ENCODE results near the gene PITX1.
"Not testable (repeated sequence)": the region's sequence is repeated elsewhere in the genome, so short reads cannot be mapped to it uniquely, and the experiment has no call there.

Gene PITX1

GRCh38 chr5:135010502-135011354, 23.3 kb downstream of the PITX1 start:
- no peak for DNase-seq (ENCODE audit: low read depth in 2 of 2)

- no peak for DNase-seq (ENCODE audit: low read depth in 2 of 2)
These were observed 24.1 kb downstream of the PITX1 start for GRCh38 chr5:135009736-135010501.

- no peak for DNase-seq (ENCODE audit: low read depth in 2 of 2)
These were observed 24.9 kb downstream of the PITX1 start for GRCh38 chr5:135008981-135009735.

GRCh38 chr5:135008556-135008955, 25.5 kb downstream of the PITX1 start:
- DNase-seq (ENCODE audit: low read depth in 2 of 2): no peak

- no peak for DNase-seq (ENCODE audit: low read depth in 2 of 2)
These were observed 26.2 kb downstream of the PITX1 start for GRCh38 chr5:135007749-135008363.

GRCh38 chr5:135007305-135007704, 26.7 kb downstream of the PITX1 start:
- no peak for DNase-seq (ENCODE audit: low read depth in 2 of 2)

- no peak for DNase-seq (ENCODE audit: low read depth in 2 of 2)
These were observed 29.0 kb downstream of the PITX1 start for GRCh38 chr5:135005076-135005475.

GRCh38 chr5:135004376-135004775, 29.7 kb downstream of the PITX1 start:
- no peak for DNase-seq (ENCODE audit: low read depth in 2 of 2)

GRCh38 chr5:134998068-134998467, 36.0 kb downstream of the PITX1 start:
- DNase-seq (ENCODE audit: low read depth in 2 of 2): not testable (repeated sequence)

- no peak for DNase-seq (ENCODE audit: low read depth in 2 of 2)
These were observed 37.0 kb downstream of the PITX1 start for GRCh38 chr5:134997015-134997414.

GRCh38 chr5:134995850-134996402, 38.1 kb downstream of the PITX1 start:
- no peak for DNase-seq (ENCODE audit: low read depth in 2 of 2)

- no peak for DNase-seq (ENCODE audit: low read depth in 2 of 2)
These were observed 39.4 kb downstream of the PITX1 start for GRCh38 chr5:134994560-134995156.

GRCh38 chr5:134993161-134993560, 40.9 kb downstream of the PITX1 start:
- DNase-seq (ENCODE audit: low read depth in 2 of 2): no peak

GRCh38 chr5:134992148-134992547, 41.9 kb downstream of the PITX1 start:
- no peak for DNase-seq (ENCODE audit: low read depth in 2 of 2)

GRCh38 chr5:134990183-134990582, 43.8 kb downstream of the PITX1 start:
- not testable (repeated sequence) for DNase-seq (ENCODE audit: low read depth in 2 of 2)

GRCh38 chr5:134989266-134989830, 44.7 kb downstream of the PITX1 start:
- DNase-seq (ENCODE audit: low read depth in 2 of 2): no peak

GRCh38 chr5:134982230-134982629, 51.8 kb downstream of the PITX1 start:
- no peak for DNase-seq (ENCODE audit: low read depth in 2 of 2)

- DNase-seq (ENCODE audit: low read depth in 2 of 2): no peak
These were observed 54.6 kb downstream of the PITX1 start for GRCh38 chr5:134979416-134979815.
